Esophagus muscularis mucosa (tissue), 4 donors: ENCODE data around the gene RAB20. TPM values are rescaled to one million over a fixed set of nuclear protein-coding genes. Genes with fewer than 3 reads are reported as not detected.
A peak's percentile ranks its signal among the peaks of the same experiment; 100 is the strongest.

Source experiments
- DNase-seq: peaks from one replicate; pipeline ENCODE4 v3.0.0-alpha.2; 2017; ENCODE audit errors: extremely low spot score
- H3K27ac ChIP-seq, 4 donors: fragments of 200-600 bp; sonication (generic); replicated peaks in 1 of 4; 1 replicate in 3 of 4; 2 replicates in 1 of 4; pipeline ENCODE4 v1.5.1; 2016 to 2019; ENCODE audit warnings: mild to moderate bottlenecking in 1 of 4
- H3K27me3 ChIP-seq, 4 donors: fragments of 200-600 bp; sonication (generic); one replicate each; pipeline versions ENCODE4 v1.5.1 to v1.6.0; 2016 to 2019
- H3K36me3 ChIP-seq, 4 donors: fragments of 200-600 bp; sonication (generic); one replicate each; pipeline ENCODE4 v1.5.1; 2016 to 2019
- H3K4me1 ChIP-seq, 4 donors: fragments of 200-600 bp; sonication (generic); one replicate each; pipeline ENCODE4 v1.5.1; 2016 to 2019
- H3K4me3 ChIP-seq, 4 donors: fragments of 200-600 bp; sonication (generic); 1 replicate in 2 of 4; 2 replicates in 2 of 4; pipeline ENCODE4 v1.5.1; 2016 to 2019; ENCODE audit warnings: mild to moderate bottlenecking in 4 of 4, moderate library complexity in 1 of 4
- H3K9me3 ChIP-seq, 4 donors: fragments of 200-600 bp; sonication (generic); 1 replicate in 3 of 4; 2 replicates in 1 of 4; pipeline ENCODE4 v1.5.1; 2016 to 2019
- EP300 ChIP-seq: sonication (generic); formaldehyde crosslinking; IDR thresholded peaks from one replicate; pipeline ENCODE4 v1.6.1; 2017; ENCODE audit warnings: antibody characterized with exemption
- POLR2A ChIP-seq: fragments of 450-650 bp; IDR thresholded peaks from one replicate; pipeline ENCODE4 v1.6.1; 2017; ENCODE audit warnings: antibody characterized with exemption, moderate library complexity, mild to moderate bottlenecking, low read depth
- POLR2AphosphoS5 ChIP-seq, 2 donors: sonication (generic); formaldehyde crosslinking; IDR thresholded peaks; one replicate each; pipeline ENCODE4 v1.6.1; 2017; ENCODE audit warnings: antibody characterized with exemption in 2 of 2
- WGBS: methylation state at CpG from one replicate; pipeline ENCODE4 v1.1.5; 2018; 5-methylcytosine and 5-hydroxymethylcytosine counted together
- intact Hi-C: fragments of 100-400 bp; cut with DNase I; formaldehyde crosslinking; loops from one replicate; pipeline ENCODE4 v1.15.1; 2023
- total RNA-seq, 4 donors: library from RNA; depleted of rRNA; stranded (reverse); fragments of >200 nt; gene quantifications; one replicate each; pipeline versions ENCODE4 v1.1.0 to v1.2.1, GENCODE V29; 2016
- TF ChIP-seq, protein P1 (sequence below), 3 experiments: fragments of 200-600 bp in 2 of 3; fragments of 450-650 bp in 1 of 3; sonication (generic) in 2 of 3; IDR thresholded peaks; one replicate each; pipeline ENCODE4 v1.5.1; 2017 to 2019; ENCODE audit warnings: antibody characterized with exemption in 3 of 3, mild to moderate bottlenecking in 2 of 3, moderate library complexity in 1 of 3

Gene RAB20
- total RNA-seq, 4 donors from 2014 or later = 10.9 to 40.6 (median 15.4) TPM

GRCh38 chr13:110566171-110566570 lies 4.6 kb upstream of the RAB20 start:
- no peaks in the 10 kb centered on the region for H3K27me3 ChIP-seq
- TF ChIP-seq POLR2AphosphoS5 (IDR thresholded peaks at IDR 0.05) (no peak), POLR2A (no peak), EP300 (no peak)
- TF ChIP-seq, protein P1, sequence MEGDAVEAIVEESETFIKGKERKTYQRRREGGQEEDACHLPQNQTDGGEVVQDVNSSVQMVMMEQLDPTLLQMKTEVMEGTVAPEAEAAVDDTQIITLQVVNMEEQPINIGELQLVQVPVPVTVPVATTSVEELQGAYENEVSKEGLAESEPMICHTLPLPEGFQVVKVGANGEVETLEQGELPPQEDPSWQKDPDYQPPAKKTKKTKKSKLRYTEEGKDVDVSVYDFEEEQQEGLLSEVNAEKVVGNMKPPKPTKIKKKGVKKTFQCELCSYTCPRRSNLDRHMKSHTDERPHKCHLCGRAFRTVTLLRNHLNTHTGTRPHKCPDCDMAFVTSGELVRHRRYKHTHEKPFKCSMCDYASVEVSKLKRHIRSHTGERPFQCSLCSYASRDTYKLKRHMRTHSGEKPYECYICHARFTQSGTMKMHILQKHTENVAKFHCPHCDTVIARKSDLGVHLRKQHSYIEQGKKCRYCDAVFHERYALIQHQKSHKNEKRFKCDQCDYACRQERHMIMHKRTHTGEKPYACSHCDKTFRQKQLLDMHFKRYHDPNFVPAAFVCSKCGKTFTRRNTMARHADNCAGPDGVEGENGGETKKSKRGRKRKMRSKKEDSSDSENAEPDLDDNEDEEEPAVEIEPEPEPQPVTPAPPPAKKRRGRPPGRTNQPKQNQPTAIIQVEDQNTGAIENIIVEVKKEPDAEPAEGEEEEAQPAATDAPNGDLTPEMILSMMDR (IDR thresholded peaks at IDR 0.05) = no peak
- H3K4me1 ChIP-seq = peaks cover 8 to 16% (median 15%) of the 10 kb centered on the region in 4 donors
- no peak overlapping the region for H3K4me3 ChIP-seq
- no peak for DNase-seq
- H3K9me3 ChIP-seq = no peaks in the 10 kb centered on the region
- no peak overlapping the region for H3K27ac ChIP-seq
- no peaks in the 10 kb centered on the region for H3K36me3 ChIP-seq
- intact Hi-C loops = no loop called here
- 86% methylated on average over 9 of the region's 9 CpGs for WGBS

- intact Hi-C loops = no loop called here
- Histone ChIP-seq H3K4me3 (no peak overlapping the region), H3K9me3 (no peaks in the 10 kb centered on the region), H3K36me3 (no peaks in the 10 kb centered on the region), H3K27me3 (no peaks in the 10 kb centered on the region), H3K4me1 (peaks cover 10 to 25% (median 23%) of the 10 kb centered on the region in 4 donors), H3K27ac (no peak overlapping the region)
- 74% methylated on average over 2 of the region's 2 CpGs for WGBS
- no peak for TF ChIP-seq POLR2A
- no peak for TF ChIP-seq POLR2AphosphoS5 (IDR thresholded peaks at IDR 0.05)
- TF ChIP-seq, protein P1 (IDR thresholded peaks at IDR 0.05) = no peak
- TF ChIP-seq EP300 = no peak
- no peak for DNase-seq
Observed at GRCh38 chr13:110565296-110565695, 3.8 kb upstream of the RAB20 start.

- Histone ChIP-seq H3K4me3 (no peak overlapping the region), H3K9me3 (no peaks in the 10 kb centered on the region), H3K4me1 (peaks cover 17 to 33% (median 31%) of the 10 kb centered on the region in 4 donors), H3K27ac (no peak overlapping the region), H3K27me3 (no peaks in the 10 kb centered on the region), H3K36me3 (no peaks in the 10 kb centered on the region)
- no peak for DNase-seq
- TF ChIP-seq POLR2A (no peak), EP300 (no peak), POLR2AphosphoS5 (IDR thresholded peaks at IDR 0.05) (no peak)
- TF ChIP-seq, protein P1 (IDR thresholded peaks at IDR 0.05) = no peak
- intact Hi-C loops = loop anchor here (5.0 kb wide), 1 partner anchor 57 kb away; no protein-coding TSS in a partner anchor
- WGBS = 98% methylated on average over 3 of the region's 3 CpGs
Observed at GRCh38 chr13:110564472-110564985, 3.0 kb upstream of the RAB20 start.

DNA sequence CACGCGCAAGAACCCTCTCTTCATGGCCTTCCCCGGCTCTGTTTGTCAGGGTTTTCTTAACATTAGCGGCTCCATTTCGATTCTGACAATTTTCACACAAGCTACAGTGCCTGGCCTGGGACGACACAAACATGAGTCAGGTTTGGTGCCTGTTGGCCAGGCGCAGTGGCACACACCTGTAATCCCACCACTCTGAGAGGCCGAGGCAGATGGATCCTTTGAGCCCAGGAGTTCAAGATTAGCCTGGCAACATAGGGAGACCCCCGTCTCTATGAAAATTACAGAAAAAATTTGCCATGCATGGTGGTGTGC lies 1.9 kb upstream of the RAB20 start:
- no peaks in the 10 kb centered on the region for H3K36me3 ChIP-seq
- H3K9me3 ChIP-seq = no peaks in the 10 kb centered on the region
- H3K4me3 ChIP-seq = no peak overlapping the region
- 97% methylated on average over 9 of the region's 9 CpGs for WGBS
- H3K27me3 ChIP-seq = no peaks in the 10 kb centered on the region
- intact Hi-C loops = loop anchor here (5.0 kb wide), 1 partner anchor 56 kb away; no protein-coding TSS in a partner anchor
- no peak overlapping the region for H3K27ac ChIP-seq
- H3K4me1 ChIP-seq = peaks cover 22 to 42% (median 39%) of the 10 kb centered on the region in 4 donors
- no peak for TF ChIP-seq POLR2AphosphoS5 (IDR thresholded peaks at IDR 0.05)
- no peak for DNase-seq

DNA sequence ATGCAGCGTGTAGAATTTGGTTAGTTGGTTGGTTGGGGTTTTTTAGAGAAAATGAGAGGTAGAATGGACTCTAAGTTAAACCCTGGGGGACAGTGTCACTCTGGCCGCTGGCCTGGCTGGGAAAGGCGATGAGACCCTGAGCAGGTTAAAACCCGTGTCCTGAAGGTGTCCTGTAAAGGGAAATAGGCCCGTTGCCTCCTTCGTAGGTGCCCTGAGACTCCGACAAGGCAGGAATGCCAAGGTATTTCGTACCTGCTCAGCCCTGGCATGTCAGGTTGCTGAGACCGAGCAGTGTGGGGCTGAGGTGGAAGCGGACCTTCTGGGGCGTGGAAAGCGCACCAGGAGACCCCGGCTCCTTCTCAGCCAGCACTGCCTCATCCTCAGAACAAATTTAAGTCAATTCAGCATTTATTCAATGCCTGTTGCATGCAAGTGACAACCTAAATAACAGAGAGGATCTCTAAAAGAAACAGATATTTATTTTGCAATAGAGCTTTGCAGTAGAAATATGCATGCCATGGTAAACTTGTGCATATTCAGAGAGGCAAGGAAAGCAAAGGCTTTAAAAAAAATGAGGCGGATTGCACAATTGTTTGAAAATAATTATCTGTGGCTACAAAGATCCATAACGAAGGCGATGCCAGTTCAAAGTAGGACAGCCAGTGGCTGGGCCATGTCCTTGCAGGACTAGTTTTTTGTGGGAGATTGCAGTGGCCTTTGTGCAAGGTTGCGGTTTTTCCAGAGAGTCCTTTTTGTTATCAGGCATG lies 1.4 kb upstream of the RAB20 start:
- Histone ChIP-seq H3K4me3 (peak overlapping the region; percentile 82 to 96 (median 93)), H3K36me3 (no peaks in the 10 kb centered on the region), H3K9me3 (no peaks in the 10 kb centered on the region), H3K27me3 (no peaks in the 10 kb centered on the region), H3K4me1 (peaks cover 24 to 42% (median 39%) of the 10 kb centered on the region in 4 donors), H3K27ac (peak overlapping the region; percentile 93 to 96 (median 94))
- TF ChIP-seq EP300 (no peak), POLR2A (no peak), POLR2AphosphoS5 (IDR thresholded peaks at IDR 0.05) (no peak)
- TF ChIP-seq, protein P1 (IDR thresholded peaks at IDR 0.05) = no peak
- DNase-seq = no peak
- WGBS = 92% methylated on average over 17 of the region's 17 CpGs
- intact Hi-C loops = loop anchor here (5.0 kb wide), 1 partner anchor 56 kb away; no protein-coding TSS in a partner anchor
